Glutamatergic neuron (in vitro differentiated cells): ENCODE results near the gene SHTN1. TPM values are rescaled to one million over a fixed set of nuclear protein-coding genes. Genes with fewer than 3 reads are reported as not detected.

Experiments used
- DNase-seq: peaks from one replicate; pipeline ENCODE4 v3.0.0; 2022
- H3K27ac Mint-ChIP-seq: one replicate; pipeline ENCODE4 v1.8.0; 2020; ENCODE audit warnings: mild to moderate bottlenecking, mixed read lengths, inconsistent platforms; ENCODE audit not compliant: unreplicated experiment
- H3K27me3 Mint-ChIP-seq: one replicate; pipeline ENCODE4 v1.8.0; 2020; ENCODE audit warnings: mild to moderate bottlenecking, moderate library complexity, mixed read lengths, inconsistent platforms; ENCODE audit not compliant: unreplicated experiment
- H3K36me3 Mint-ChIP-seq: one replicate; pipeline ENCODE4 v1.8.0; 2020; ENCODE audit warnings: mild to moderate bottlenecking, mixed read lengths, inconsistent platforms; ENCODE audit not compliant: unreplicated experiment
- H3K4me1 Mint-ChIP-seq: one replicate; pipeline ENCODE4 v1.8.0; 2020; ENCODE audit warnings: mild to moderate bottlenecking, low read depth, mixed read lengths, inconsistent platforms; ENCODE audit not compliant: unreplicated experiment
- H3K4me3 Mint-ChIP-seq: one replicate; pipeline ENCODE4 v1.8.0; 2020; ENCODE audit warnings: mild to moderate bottlenecking, mixed read lengths, inconsistent platforms; ENCODE audit not compliant: unreplicated experiment
- H3K9me3 Mint-ChIP-seq: one replicate; pipeline ENCODE4 v1.8.0; 2020; ENCODE audit warnings: mild to moderate bottlenecking, moderate library complexity, mixed read lengths, inconsistent platforms; ENCODE audit not compliant: unreplicated experiment
- total RNA-seq: library from RNA; stranded (reverse); fragmentation: NEBNext Ultra II Directional; extraction: Animal tissue kit (Norgen Biotek cat#: 25700); gene quantifications from one replicate; pipeline ENCODE4 v1.2.1, GENCODE V29; 2021; ENCODE audit not compliant: unreplicated experiment
- TF ChIP-seq, protein P1 (sequence below): fragments of 200-600 bp; sonication (generic); IDR thresholded peaks from one replicate; pipeline ENCODE4 v1.5.0; 2021; ENCODE audit not compliant: partially characterized antibody, unreplicated experiment

The SHTN1 gene
- total RNA-seq, 1 donor from 2014 or later: 54.8 TPM

DNA sequence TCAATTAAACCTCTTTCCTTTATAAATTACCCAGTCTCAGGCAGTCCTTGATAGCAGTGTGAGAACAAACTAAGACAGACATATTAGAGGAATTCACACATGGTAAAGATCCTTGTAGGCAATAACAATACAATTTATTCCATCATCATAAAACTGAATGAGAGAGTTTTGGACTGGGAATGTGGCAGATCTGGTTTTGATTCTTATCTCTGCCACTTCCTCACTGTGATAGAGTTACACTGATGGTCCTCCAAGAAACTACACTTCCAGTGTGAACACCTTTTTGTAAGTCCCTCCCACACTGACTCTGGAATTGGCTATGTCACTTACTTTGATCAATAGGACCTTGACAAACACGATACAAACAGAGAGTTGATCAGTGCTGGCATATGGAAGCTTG lies 152.7 kb downstream of the SHTN1 start:
- TF ChIP-seq, protein P1, sequence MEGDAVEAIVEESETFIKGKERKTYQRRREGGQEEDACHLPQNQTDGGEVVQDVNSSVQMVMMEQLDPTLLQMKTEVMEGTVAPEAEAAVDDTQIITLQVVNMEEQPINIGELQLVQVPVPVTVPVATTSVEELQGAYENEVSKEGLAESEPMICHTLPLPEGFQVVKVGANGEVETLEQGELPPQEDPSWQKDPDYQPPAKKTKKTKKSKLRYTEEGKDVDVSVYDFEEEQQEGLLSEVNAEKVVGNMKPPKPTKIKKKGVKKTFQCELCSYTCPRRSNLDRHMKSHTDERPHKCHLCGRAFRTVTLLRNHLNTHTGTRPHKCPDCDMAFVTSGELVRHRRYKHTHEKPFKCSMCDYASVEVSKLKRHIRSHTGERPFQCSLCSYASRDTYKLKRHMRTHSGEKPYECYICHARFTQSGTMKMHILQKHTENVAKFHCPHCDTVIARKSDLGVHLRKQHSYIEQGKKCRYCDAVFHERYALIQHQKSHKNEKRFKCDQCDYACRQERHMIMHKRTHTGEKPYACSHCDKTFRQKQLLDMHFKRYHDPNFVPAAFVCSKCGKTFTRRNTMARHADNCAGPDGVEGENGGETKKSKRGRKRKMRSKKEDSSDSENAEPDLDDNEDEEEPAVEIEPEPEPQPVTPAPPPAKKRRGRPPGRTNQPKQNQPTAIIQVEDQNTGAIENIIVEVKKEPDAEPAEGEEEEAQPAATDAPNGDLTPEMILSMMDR: no peak
- Mint-ChIP-seq H3K27me3 (peaks cover 1% of the 10 kb centered on the region), H3K9me3 (peaks cover 6% of the 10 kb centered on the region), H3K4me3 (no peak overlapping the region), H3K27ac (no peak overlapping the region), H3K4me1 (peaks cover 8% of the 10 kb centered on the region), H3K36me3 (no peaks in the 10 kb centered on the region)
- no peak for DNase-seq

DNA sequence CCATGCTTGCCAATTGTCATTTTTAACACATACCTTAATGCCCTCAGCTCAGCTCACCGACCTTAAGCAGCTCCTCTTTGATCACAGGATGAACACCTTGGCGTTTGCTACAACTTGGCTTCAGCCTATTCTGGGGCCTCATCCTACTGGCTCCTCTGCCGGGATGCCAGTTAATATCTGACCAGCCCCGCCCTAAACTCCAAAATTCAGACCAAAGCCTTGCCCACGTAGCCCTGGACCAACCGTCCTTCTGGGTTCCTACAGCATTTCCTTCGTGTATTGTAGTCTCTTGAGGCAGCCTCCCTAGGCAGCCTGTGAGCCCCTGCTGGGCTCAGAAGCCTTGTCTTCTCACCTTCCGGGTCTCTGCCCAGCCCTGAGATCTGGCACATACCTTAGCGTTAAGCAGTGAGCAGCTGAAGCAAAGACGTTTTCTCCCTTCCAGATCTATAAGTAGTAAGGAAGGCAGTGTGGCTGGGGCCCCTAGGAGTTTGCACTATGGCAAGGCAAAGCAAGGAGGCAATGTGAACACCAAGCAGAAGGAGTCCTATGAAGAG lies 154.9 kb downstream of the SHTN1 start:
- H3K4me3 Mint-ChIP-seq: peak overlapping the region; percentile 90
- H3K27ac Mint-ChIP-seq: no peak overlapping the region

GRCh38 chr10:116849248-116850057 lies 155.5 kb downstream of the SHTN1 start, which contains the start of gene ENO4:
Gene ENO4 (plus strand): TSS chr10:116849499. CDS start chr10:116849567, 68 bp downstream.
- peaks cover 8% of the 10 kb centered on the region for H3K4me1 Mint-ChIP-seq
- peaks cover 1% of the 10 kb centered on the region for H3K27me3 Mint-ChIP-seq
- peak; percentile 92 for DNase-seq
- peak within 1 kb of the TSS; percentile 90 for H3K4me3 Mint-ChIP-seq
- H3K9me3 Mint-ChIP-seq: peaks cover 6% of the 10 kb centered on the region
- no peaks in the 10 kb centered on the region for H3K36me3 Mint-ChIP-seq
- peak within 1 kb of the TSS; percentile 80 for H3K27ac Mint-ChIP-seq
- TF ChIP-seq, protein P1: no peak

More for the DNA sequence above, 154.9 kb downstream of the SHTN1 start:
- Mint-ChIP-seq H3K9me3 (peaks cover 6% of the 10 kb centered on the region), H3K27me3 (peaks cover 1% of the 10 kb centered on the region), H3K36me3 (no peaks in the 10 kb centered on the region), H3K4me1 (peaks cover 8% of the 10 kb centered on the region)
- DNase-seq: no peak
- TF ChIP-seq, protein P1: no peak

- peak overlapping the region; percentile 80 for H3K27ac Mint-ChIP-seq
- TF ChIP-seq, protein P1: no peak
- H3K27me3 Mint-ChIP-seq: peaks cover 1% of the 10 kb centered on the region
- peak overlapping the region; percentile 90 for H3K4me3 Mint-ChIP-seq
- DNase-seq: peak; percentile 45
- no peaks in the 10 kb centered on the region for H3K36me3 Mint-ChIP-seq
- peaks cover 6% of the 10 kb centered on the region for H3K9me3 Mint-ChIP-seq
- peaks cover 8% of the 10 kb centered on the region for H3K4me1 Mint-ChIP-seq
Observed at GRCh38 chr10:116848944-116849247, 156.1 kb downstream of the SHTN1 start.
